Trophoblast cell (in vitro differentiated cells and primary cell): ENCODE data around the gene SEH1L.

ENCODE experiments used
- DNase-seq, 2 donors: peaks; one replicate each; pipeline ENCODE4 v3.0.0-alpha.2; 2016
- H2AFZ ChIP-seq: 2 replicates; pipeline ENCODE4 v1.6.1; 2013; ENCODE audit warnings: low read length, moderate library complexity, mild to moderate bottlenecking; ENCODE audit not compliant: insufficient read depth, poor library complexity
- H2AK5ac ChIP-seq: 2 replicates; pipeline ENCODE4 v1.6.1; 2013; ENCODE audit warnings: mild to moderate bottlenecking, low read length
- H2BK120ac ChIP-seq: 2 replicates; pipeline ENCODE4 v1.6.1; 2013; ENCODE audit warnings: low read length, mild to moderate bottlenecking, moderate library complexity; ENCODE audit not compliant: insufficient read depth, poor library complexity
- H2BK12ac ChIP-seq: 2 replicates; pipeline ENCODE4 v1.6.1; 2013; ENCODE audit warnings: mild to moderate bottlenecking, low read length, moderate library complexity
- H2BK5ac ChIP-seq: 2 replicates; pipeline ENCODE4 v1.6.1; 2013; ENCODE audit warnings: low read length, low read depth, moderate library complexity, mild to moderate bottlenecking; ENCODE audit not compliant: poor library complexity
- H3K14ac ChIP-seq: 2 replicates; pipeline ENCODE4 v1.6.1; 2013; ENCODE audit warnings: mild to moderate bottlenecking, low read length
- H3K18ac ChIP-seq: 2 replicates; pipeline ENCODE4 v1.6.1; 2013; ENCODE audit warnings: mild to moderate bottlenecking, low read length
- H3K23ac ChIP-seq: 2 replicates; pipeline ENCODE4 v1.6.1; 2013; ENCODE audit warnings: low read length
- H3K27ac ChIP-seq: 2 replicates; pipeline ENCODE4 v1.5.1; 2013; ENCODE audit warnings: low read depth, mild to moderate bottlenecking, inconsistent platforms, low read length, moderate library complexity
- H3K27me3 ChIP-seq: 2 replicates; pipeline ENCODE4 v1.6.1; 2013; ENCODE audit warnings: inconsistent platforms, mild to moderate bottlenecking, low read length, moderate library complexity; ENCODE audit not compliant: insufficient read depth
- H3K36me3 ChIP-seq, 2 experiments: 1 replicate in 1 of 2; 2 replicates in 1 of 2; pipeline ENCODE4 v1.6.1; 2013; ENCODE audit warnings: low read length in 2 of 2, mild to moderate bottlenecking in 2 of 2, moderate library complexity in 1 of 2; ENCODE audit not compliant: insufficient read depth in 2 of 2, control insufficient read depth in 1 of 2
- H3K4ac ChIP-seq: 2 replicates; pipeline ENCODE4 v1.6.1; 2013; ENCODE audit warnings: low read depth, mild to moderate bottlenecking, low read length, moderate library complexity
- H3K4me1 ChIP-seq, 2 experiments: 1 replicate in 1 of 2; 2 replicates in 1 of 2; pipeline ENCODE4 v1.6.1; 2013; ENCODE audit warnings: low read length in 2 of 2, mild to moderate bottlenecking in 2 of 2, moderate library complexity in 1 of 2; ENCODE audit not compliant: insufficient read depth in 2 of 2, control insufficient read depth in 1 of 2
- H3K4me2 ChIP-seq: 2 replicates; pipeline ENCODE4 v1.6.1; 2013; ENCODE audit warnings: inconsistent platforms, mild to moderate bottlenecking, low read length, moderate library complexity
- H3K4me3 ChIP-seq: 2 replicates; pipeline ENCODE4 v1.5.1; 2013; ENCODE audit warnings: mild to moderate bottlenecking, low read depth, low read length, inconsistent platforms
- H3K79me1 ChIP-seq: one replicate; pipeline ENCODE4 v1.6.1; 2013; ENCODE audit warnings: low read length
- H3K79me2 ChIP-seq: 2 replicates; pipeline ENCODE4 v1.6.1; 2013; ENCODE audit warnings: low read length, mild to moderate bottlenecking; ENCODE audit not compliant: control insufficient read depth, insufficient read depth, poor library complexity
- H3K9ac ChIP-seq: 2 replicates; pipeline ENCODE4 v1.6.1; 2013; ENCODE audit warnings: mild to moderate bottlenecking, low read length
- H3K9me3 ChIP-seq: 2 replicates; pipeline ENCODE4 v1.6.1; 2013; ENCODE audit warnings: low read depth, mild to moderate bottlenecking, control low read depth, inconsistent platforms, low read length; ENCODE audit not compliant: insufficient read depth
- H4K12ac ChIP-seq: 2 replicates; pipeline ENCODE4 v1.6.1; 2013; ENCODE audit warnings: low read depth, mild to moderate bottlenecking, low read length, moderate library complexity
- H4K8ac ChIP-seq: 2 replicates; pipeline ENCODE4 v1.6.1; 2013; ENCODE audit warnings: low read depth, mild to moderate bottlenecking, low read length, moderate library complexity
- H4K91ac ChIP-seq: one replicate; pipeline ENCODE4 v1.6.1; 2013; ENCODE audit warnings: low read depth, mild to moderate bottlenecking, low read length, moderate library complexity
- WGBS: extraction: QIAGEN DNeasy Blood & Tissue Kit; methylation state at CpG from one replicate; pipeline ENCODE4 v1.1.7; 2013; ENCODE audit warnings: missing lambda C conversion rate; ENCODE audit not compliant: insufficient read length, insufficient coverage; ENCODE audit errors: extremely low coverage; 5-methylcytosine and 5-hydroxymethylcytosine counted together

Gene SEH1L

DNA sequence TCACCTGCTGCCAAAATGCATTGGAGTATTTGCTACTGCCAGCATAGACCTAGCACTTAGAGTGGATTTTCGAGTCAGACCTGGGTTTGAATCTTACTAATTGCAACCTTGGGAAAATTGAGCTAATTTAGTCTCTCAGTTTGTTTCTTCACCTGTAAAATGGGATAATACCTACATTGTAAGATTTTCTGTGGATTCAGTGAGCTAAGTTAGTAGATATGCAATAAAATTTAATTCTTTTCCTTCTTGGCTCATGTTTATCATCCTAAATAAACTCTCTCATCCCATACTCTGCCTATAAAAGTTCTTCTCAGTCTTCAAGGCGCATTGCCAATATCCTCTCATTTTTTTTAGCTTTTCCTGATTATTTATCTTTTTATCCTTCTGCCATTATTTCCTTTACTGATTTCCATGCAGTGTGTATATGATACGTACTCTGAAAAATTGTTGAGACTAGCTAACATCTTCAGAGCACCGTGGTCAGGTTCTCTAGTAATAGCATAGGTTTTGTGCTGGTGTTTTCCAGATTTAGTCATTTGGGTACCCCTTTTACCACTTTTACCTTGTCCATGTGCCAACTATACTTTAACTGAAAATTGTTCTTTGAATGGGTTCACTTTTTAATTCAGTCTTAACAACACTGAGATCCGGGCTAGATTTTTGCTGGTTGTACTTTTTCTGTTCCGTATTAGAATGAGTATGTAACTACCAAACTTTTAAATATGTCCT, 50.7 kb downstream of the SEH1L start:
- Histone ChIP-seq H3K4me2 (no peak overlapping the region), H2AFZ (no peak overlapping the region), H3K14ac (no peak overlapping the region), H2BK12ac (no peak overlapping the region), H3K9ac (no peak overlapping the region), H3K79me2 (peaks cover 2% of the 10 kb centered on the region), H3K4me3 (no peak overlapping the region), H3K36me3 (peaks cover 3 to 4% of the 10 kb centered on the region in 2 experiments), H3K27ac (no peak overlapping the region), H3K27me3 (no peaks in the 10 kb centered on the region), H3K79me1 (no peaks in the 10 kb centered on the region), H4K8ac (no peak overlapping the region), H2BK120ac (no peak overlapping the region), H3K9me3 (no peaks in the 10 kb centered on the region), H3K4me1 (no peaks in the 10 kb centered on the region), H3K23ac (no peak overlapping the region), H4K12ac (no peak overlapping the region), H2BK5ac (no peak overlapping the region), H3K18ac (no peak overlapping the region), H3K4ac (no peak overlapping the region), H4K91ac (no peak overlapping the region), H2AK5ac (no peak overlapping the region)
- no peak for DNase-seq
- WGBS: no CpG with 5 or more reads among the region's 6 CpGs

DNA sequence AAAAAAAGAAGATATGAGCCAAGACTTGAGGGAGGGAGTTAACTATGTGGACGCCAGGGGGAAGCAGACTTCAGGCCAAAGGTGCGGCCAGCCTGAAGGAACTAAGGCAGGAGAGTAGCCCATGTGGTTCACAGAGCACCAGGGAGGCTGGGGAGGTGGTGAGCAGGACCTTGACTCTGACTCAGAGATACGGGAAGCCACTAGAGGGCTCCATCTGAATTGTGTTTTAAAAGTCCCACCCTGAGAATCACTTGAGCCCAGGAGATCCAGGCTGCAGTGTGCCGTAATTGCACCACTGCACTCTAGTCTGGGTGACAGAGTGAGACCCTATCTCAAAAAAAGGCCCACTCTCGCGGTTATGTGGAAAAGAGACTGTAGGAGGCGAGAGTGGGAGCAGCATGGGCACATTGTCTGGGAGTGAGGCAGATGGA, 55.7 kb downstream of the SEH1L start:
- H3K9me3 ChIP-seq: no peaks in the 10 kb centered on the region
- H2BK120ac ChIP-seq: no peak overlapping the region
- H3K4me2 ChIP-seq: no peak overlapping the region
- no peak overlapping the region for H3K4ac ChIP-seq
- H3K23ac ChIP-seq: no peak overlapping the region
- H2AFZ ChIP-seq: no peak overlapping the region
- no CpG with 5 or more reads among the region's 7 CpGs for WGBS
- no peak overlapping the region for H2BK5ac ChIP-seq
- no peak overlapping the region for H4K12ac ChIP-seq
- no peaks in the 10 kb centered on the region for H3K79me2 ChIP-seq
- H2BK12ac ChIP-seq: no peak overlapping the region
- H3K27ac ChIP-seq: no peak overlapping the region
- H3K36me3 ChIP-seq: peaks cover 3 to 7% of the 10 kb centered on the region in 2 experiments
- no peak overlapping the region for H2AK5ac ChIP-seq
- H3K27me3 ChIP-seq: no peaks in the 10 kb centered on the region
- no peak overlapping the region for H4K8ac ChIP-seq
- H3K14ac ChIP-seq: no peak overlapping the region
- H3K4me1 ChIP-seq: no peaks in the 10 kb centered on the region
- no peak overlapping the region for H4K91ac ChIP-seq
- H3K79me1 ChIP-seq: no peaks in the 10 kb centered on the region
- no peak overlapping the region for H3K18ac ChIP-seq
- H3K9ac ChIP-seq: no peak overlapping the region
- peak; percentile 29 to 68 for DNase-seq
- H3K4me3 ChIP-seq: no peak overlapping the region

DNA sequence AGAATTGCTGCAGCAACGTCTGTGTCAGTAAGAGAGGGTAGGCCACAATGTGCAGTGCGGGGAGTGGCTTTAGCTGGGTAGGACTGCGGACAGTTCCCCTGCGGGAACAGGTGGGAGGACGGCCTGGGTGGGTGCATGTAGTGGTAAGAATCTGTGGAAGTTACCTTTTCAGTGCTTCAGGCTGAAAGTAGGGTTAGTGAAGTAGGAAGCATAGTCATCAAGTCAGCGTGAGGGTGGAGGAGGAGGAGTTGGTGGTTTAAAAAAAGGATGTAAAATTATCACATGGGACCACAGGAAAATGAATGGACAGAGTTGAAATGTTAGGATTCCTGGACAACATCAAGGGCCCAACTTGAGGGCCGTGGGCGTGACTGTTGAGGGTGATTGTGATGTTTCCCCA, 56.6 kb downstream of the SEH1L start:
- Histone ChIP-seq H2BK120ac (no peak overlapping the region), H3K4me2 (no peak overlapping the region), H2BK5ac (no peak overlapping the region), H3K27me3 (no peaks in the 10 kb centered on the region), H4K8ac (no peak overlapping the region), H3K23ac (no peak overlapping the region), H3K14ac (no peak overlapping the region), H3K27ac (no peak overlapping the region), H3K36me3 (peaks cover 9 to 13% of the 10 kb centered on the region in 2 experiments), H3K9ac (no peak overlapping the region), H2AFZ (no peak overlapping the region), H2BK12ac (no peak overlapping the region), H3K4me1 (no peaks in the 10 kb centered on the region), H3K79me1 (no peaks in the 10 kb centered on the region), H3K4me3 (no peak overlapping the region), H3K18ac (no peak overlapping the region), H4K91ac (no peak overlapping the region), H3K79me2 (no peaks in the 10 kb centered on the region), H3K4ac (no peak overlapping the region), H4K12ac (no peak overlapping the region), H2AK5ac (no peak overlapping the region), H3K9me3 (no peaks in the 10 kb centered on the region)
- WGBS: 100% methylated on average over 1 of the region's 8 CpGs
- no peak for DNase-seq

DNA sequence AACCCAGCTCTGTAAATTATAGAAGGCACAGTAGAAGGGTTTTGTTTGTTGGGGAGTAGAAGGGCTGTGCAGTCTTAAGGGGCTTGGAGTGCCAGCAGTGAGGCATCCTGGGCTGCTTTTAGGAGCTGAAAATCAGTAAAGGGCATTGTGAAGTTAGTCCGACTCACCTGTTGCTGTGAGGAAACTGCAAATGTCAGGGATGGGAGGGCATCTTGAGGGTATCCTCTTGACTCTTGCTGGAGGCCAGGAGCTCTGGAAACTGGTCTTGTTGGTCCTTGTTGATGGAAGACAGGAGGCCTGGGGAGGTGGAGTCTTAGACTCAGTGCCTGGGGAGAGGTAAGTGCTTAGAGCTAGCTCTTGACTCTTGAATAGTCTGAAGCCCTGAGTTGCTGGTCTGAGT, 57.5 kb downstream of the SEH1L start:
- no peaks in the 10 kb centered on the region for H3K79me1 ChIP-seq
- no peak overlapping the region for H3K18ac ChIP-seq
- no peak overlapping the region for H4K12ac ChIP-seq
- no peak overlapping the region for H2BK12ac ChIP-seq
- H2BK120ac ChIP-seq: no peak overlapping the region
- H2AK5ac ChIP-seq: no peak overlapping the region
- H2BK5ac ChIP-seq: no peak overlapping the region
- H3K9me3 ChIP-seq: no peaks in the 10 kb centered on the region
- H3K4me2 ChIP-seq: no peak overlapping the region
- no peak overlapping the region for H3K4me3 ChIP-seq
- H3K23ac ChIP-seq: no peak overlapping the region
- no peak overlapping the region for H4K91ac ChIP-seq
- H3K14ac ChIP-seq: no peak overlapping the region
- H3K27ac ChIP-seq: no peak overlapping the region
- H3K27me3 ChIP-seq: no peaks in the 10 kb centered on the region
- no CpG with 5 or more reads among the region's 1 CpG for WGBS
- H3K9ac ChIP-seq: no peak overlapping the region
- no peak for DNase-seq
- no peak overlapping the region for H4K8ac ChIP-seq
- H3K36me3 ChIP-seq: peaks cover 13 to 18% of the 10 kb centered on the region in 2 experiments
- no peak overlapping the region for H3K4ac ChIP-seq
- H2AFZ ChIP-seq: no peak overlapping the region
- no peaks in the 10 kb centered on the region for H3K4me1 ChIP-seq
- no peaks in the 10 kb centered on the region for H3K79me2 ChIP-seq
